ENCODE measurements around the gene COL18A1. TPM values are rescaled to one million over a fixed set of nuclear protein-coding genes. Genes with fewer than 3 reads are reported as not detected.
"Not testable (repeated sequence)": the region's sequence is repeated elsewhere in the genome, so short reads cannot be mapped to it uniquely, and the experiment has no call there.

Gene COL18A1
- polyA plus RNA-seq, 2 of the 4 experiments (the other 2 are of a cell fraction): 17.3 to 88.4 TPM

DNA sequence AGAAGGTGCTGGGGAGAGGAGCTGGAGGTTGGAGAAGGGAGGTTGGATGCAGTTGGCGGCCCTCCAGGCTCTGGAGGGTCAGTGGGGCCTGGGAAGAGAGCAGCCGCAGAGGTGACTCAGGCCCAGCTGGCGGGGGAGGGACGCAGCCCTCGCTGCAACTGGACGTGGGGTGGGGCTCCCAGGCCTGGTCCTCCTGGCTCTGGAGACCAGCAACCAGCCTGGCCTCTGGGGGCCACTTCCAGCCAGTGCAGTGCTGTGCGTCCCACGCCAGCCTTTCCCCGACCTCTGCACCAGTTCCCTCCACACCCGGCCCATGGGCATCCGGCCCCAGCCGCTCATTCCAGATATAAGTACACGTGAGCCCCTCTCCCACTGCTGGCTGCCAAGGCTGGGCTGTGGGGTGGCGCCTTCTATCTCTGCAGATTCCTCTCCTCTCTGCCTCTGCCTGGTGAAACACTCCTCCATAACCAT is 38.0 kb upstream of the COL18A1 start (continued):
- no peak for TF ChIP-seq HOXA7 (CRISPR knock-in tag; IDR thresholded peaks at IDR 0.05)
- peak; percentile 41 for TF ChIP-seq JUNB (IDR thresholded peaks at IDR 0.05)
- TF ChIP-seq GATA3 (IDR thresholded peaks at IDR 0.05; ENCODE audit: borderline replicate concordance): peak; percentile 48; the same call in 1 of the 2 replicates

DNA sequence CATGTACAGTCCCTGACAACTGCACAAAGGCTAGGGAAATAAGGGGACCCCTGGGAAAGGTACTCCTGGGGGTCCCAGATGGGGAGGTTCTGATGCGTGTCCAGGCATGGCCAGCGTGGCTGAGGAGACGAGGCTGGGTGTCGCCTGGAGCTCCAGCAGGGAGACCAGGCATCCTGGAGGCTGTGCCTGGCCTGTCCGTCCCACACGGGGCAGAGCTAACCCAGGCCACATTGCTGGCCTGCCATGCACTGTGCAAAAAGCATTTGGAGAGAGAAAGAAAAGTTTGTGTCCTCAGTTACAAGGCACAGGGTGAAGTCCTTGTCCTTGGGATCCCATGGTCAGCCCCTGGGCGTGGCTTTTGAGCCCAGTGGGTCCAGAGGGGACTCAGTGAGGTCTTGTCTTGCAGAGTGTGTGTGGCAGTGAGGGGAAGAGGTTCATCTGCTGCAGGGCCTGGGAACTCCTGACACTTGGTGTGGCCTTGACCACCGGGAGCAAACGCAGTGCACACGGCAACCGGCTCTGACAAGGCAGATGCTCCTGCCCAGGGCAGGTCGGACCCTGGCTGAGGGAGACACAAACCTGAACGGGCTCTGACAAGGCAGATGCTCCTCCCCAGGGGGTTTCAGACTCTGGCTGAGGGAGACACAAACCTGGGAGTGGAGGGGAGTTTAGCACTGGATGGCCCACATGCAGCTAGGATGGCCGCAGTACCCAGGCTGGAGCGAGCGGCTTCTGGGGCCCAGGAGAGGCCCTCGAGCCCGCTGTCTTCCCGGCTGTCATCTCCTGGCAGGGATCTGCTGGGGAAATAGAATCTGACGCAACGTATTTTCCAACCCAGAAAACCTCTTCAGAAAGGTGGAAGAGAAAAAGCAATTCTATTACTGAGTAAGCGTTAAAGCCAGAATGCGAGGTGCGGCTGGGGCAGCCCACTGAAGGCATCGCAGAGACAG is 37.3 kb upstream of the COL18A1 start:
- Histone ChIP-seq H3K4me3 (no peak overlapping the region), H3K4me1 (peaks cover 51% of the 10 kb centered on the region), H3K27ac (peak overlapping the region; percentile 98 to 99), H3K4me2 (peak overlapping the region; percentile 75), H3K9me3 (peaks cover 2% of the 10 kb centered on the region; the same call in 1 of the 3 replicates)
- 83% methylated on average over 15 of the region's 25 CpGs for WGBS (ENCODE audit: missing lambda C conversion rate)
- ATAC-seq (peak in 1 of 2 experiments; percentile 23; a peak in 3 of 6 replicates), FAIRE-seq (no peak), DNase-seq (ENCODE audit: low read depth in 1 of 2, low spot score in 1 of 2) (no peak)
- ChIA-PET CTCF (interaction anchor here (1.1 to 3.2 kb wide), 4 partner anchors 39 to 75 kb away, joined by 3 to 8 read pairs (median 4); no protein-coding TSS in a partner anchor), POLR2A (interaction anchor here (0.6 to 1.3 kb wide), 4 partner anchors 38 to 75 kb away, joined by 3 to 8 read pairs (median 3); no protein-coding TSS in a partner anchor)
- TF ChIP-seq, protein P1, sequence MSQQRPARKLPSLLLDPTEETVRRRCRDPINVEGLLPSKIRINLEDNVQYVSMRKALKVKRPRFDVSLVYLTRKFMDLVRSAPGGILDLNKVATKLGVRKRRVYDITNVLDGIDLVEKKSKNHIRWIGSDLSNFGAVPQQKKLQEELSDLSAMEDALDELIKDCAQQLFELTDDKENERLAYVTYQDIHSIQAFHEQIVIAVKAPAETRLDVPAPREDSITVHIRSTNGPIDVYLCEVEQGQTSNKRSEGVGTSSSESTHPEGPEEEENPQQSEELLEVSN (IDR thresholded peaks at IDR 0.05; ENCODE audit: borderline replicate concordance, low read depth): peak; percentile 5; the same call in 1 of the 2 replicates
- no peak for TF ChIP-seq NFE2L2 (conservative IDR thresholded peaks at IDR 0.05; ENCODE audit: low read length)

DNA sequence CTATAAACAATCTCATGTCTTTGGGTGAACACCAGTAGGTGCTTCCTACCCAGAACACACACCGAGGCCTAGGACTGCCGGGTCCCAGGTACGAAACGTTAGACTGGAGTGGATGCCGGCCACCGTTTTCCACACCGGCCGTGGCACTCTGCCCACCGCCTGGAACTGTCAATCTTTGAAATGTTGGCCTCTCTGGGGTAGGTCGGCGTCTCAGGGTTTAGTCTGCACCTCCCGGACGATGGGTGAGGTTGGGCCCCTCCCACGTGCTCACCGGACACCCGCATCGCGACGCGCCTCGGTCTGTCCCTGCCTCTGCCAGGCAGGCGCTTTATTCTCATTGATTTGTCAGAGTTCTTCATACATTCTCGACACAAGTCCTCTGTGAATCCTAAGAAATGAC is 35.9 kb upstream of the COL18A1 start:
- CTCF ChIA-PET; H3K4me3 ChIP-seq; H3K4me2 ChIP-seq; FAIRE-seq; ATAC-seq; POLR2A ChIA-PET; DNase-seq (ENCODE audit: low read depth in 1 of 2, low spot score in 1 of 2): not testable (repeated sequence)
- Histone ChIP-seq H3K27ac (peak overlapping the region; percentile 98 to 99), H3K4me1 (peaks cover 41% of the 10 kb centered on the region), H3K9me3 (peaks cover 11% of the 10 kb centered on the region)
- 93% methylated on average over 23 of the region's 23 CpGs for WGBS (ENCODE audit: missing lambda C conversion rate)

DNA sequence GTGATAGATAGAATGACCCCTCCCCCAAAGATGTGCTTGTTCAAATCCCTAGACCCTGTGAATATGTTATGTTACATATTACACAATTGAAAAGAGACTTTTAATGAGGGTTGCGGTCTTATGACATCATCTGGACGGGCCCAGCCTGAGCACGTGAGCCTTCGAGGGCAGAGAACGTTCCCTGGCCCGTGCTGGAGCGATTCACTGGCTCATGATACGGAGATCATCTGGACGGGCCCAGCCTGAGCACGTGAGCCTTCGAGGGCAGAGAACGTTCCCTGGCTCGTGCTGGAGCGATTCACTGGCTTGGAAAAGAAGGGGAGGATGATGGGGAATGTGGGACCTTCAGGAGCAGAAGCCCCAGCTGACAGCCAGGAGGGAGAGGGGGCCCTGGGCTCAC is 34.4 kb upstream of the COL18A1 start:
- TF ChIP-seq, protein P2, sequence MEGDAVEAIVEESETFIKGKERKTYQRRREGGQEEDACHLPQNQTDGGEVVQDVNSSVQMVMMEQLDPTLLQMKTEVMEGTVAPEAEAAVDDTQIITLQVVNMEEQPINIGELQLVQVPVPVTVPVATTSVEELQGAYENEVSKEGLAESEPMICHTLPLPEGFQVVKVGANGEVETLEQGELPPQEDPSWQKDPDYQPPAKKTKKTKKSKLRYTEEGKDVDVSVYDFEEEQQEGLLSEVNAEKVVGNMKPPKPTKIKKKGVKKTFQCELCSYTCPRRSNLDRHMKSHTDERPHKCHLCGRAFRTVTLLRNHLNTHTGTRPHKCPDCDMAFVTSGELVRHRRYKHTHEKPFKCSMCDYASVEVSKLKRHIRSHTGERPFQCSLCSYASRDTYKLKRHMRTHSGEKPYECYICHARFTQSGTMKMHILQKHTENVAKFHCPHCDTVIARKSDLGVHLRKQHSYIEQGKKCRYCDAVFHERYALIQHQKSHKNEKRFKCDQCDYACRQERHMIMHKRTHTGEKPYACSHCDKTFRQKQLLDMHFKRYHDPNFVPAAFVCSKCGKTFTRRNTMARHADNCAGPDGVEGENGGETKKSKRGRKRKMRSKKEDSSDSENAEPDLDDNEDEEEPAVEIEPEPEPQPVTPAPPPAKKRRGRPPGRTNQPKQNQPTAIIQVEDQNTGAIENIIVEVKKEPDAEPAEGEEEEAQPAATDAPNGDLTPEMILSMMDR (IDR thresholded peaks at IDR 0.05): no peak
- TF ChIP-seq, protein P3, sequence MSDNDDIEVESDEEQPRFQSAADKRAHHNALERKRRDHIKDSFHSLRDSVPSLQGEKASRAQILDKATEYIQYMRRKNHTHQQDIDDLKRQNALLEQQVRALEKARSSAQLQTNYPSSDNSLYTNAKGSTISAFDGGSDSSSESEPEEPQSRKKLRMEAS (IDR thresholded peaks at IDR 0.05): no peak
- no peak for TF ChIP-seq EHF (CRISPR knock-in tag; IDR thresholded peaks at IDR 0.05)
- no peak for TF ChIP-seq CEBPB (IDR thresholded peaks at IDR 0.05)
- TF ChIP-seq MYC (IDR thresholded peaks at IDR 0.05; ENCODE audit: borderline replicate concordance, low read length): no peak
- no peak for TF ChIP-seq RARB (CRISPR knock-in tag; IDR thresholded peaks at IDR 0.05)
- TF ChIP-seq RFX5 (IDR thresholded peaks at IDR 0.05): no peak
- TF ChIP-seq CBX2 (IDR thresholded peaks at IDR 0.05; ENCODE audit: borderline replicate concordance, low read depth): no peak
- TF ChIP-seq, protein P4, sequence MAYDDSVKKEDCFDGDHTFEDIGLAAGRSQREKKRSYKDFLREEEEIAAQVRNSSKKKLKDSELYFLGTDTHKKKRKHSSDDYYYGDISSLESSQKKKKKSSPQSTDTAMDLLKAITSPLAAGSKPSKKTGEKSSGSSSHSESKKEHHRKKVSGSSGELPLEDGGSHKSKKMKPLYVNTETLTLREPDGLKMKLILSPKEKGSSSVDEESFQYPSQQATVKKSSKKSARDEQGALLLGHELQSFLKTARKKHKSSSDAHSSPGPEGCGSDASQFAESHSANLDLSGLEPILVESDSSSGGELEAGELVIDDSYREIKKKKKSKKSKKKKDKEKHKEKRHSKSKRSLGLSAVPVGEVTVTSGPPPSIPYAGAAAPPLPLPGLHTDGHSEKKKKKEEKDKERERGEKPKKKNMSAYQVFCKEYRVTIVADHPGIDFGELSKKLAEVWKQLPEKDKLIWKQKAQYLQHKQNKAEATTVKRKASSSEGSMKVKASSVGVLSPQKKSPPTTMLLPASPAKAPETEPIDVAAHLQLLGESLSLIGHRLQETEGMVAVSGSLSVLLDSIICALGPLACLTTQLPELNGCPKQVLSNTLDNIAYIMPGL (CRISPR knock-in tag; IDR thresholded peaks at IDR 0.05; ENCODE audit: borderline replicate concordance): no peak
- TF ChIP-seq HEYL (CRISPR knock-in tag; IDR thresholded peaks at IDR 0.05): no peak
- no peak for TF ChIP-seq RCOR1 (IDR thresholded peaks at IDR 0.05; ENCODE audit: low read depth, low read length)
- no peak for TF ChIP-seq ZC3H11A (IDR thresholded peaks at IDR 0.05)
- no peak for TF ChIP-seq MAFK (IDR thresholded peaks at IDR 0.05; ENCODE audit: partially characterized antibody)
- no peak for TF ChIP-seq TFCP2L1 (CRISPR knock-in tag; IDR thresholded peaks at IDR 0.05)
- no peak for TF ChIP-seq FOSL2 (IDR thresholded peaks at IDR 0.05)
- TF ChIP-seq FOSL2 (CRISPR knock-in tag; IDR thresholded peaks at IDR 0.05): no peak
- TF ChIP-seq POLR2AphosphoS2 (conservative IDR thresholded peaks at IDR 0.05; ENCODE audit: low read length): no peak
- TF ChIP-seq, protein P5, sequence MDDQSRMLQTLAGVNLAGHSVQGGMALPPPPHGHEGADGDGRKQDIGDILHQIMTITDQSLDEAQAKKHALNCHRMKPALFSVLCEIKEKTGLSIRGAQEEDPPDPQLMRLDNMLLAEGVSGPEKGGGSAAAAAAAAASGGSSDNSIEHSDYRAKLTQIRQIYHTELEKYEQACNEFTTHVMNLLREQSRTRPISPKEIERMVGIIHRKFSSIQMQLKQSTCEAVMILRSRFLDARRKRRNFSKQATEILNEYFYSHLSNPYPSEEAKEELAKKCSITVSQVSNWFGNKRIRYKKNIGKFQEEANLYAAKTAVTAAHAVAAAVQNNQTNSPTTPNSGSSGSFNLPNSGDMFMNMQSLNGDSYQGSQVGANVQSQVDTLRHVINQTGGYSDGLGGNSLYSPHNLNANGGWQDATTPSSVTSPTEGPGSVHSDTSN (IDR thresholded peaks at IDR 0.05): no peak
- TF ChIP-seq NPAS2 (CRISPR knock-in tag; IDR thresholded peaks at IDR 0.05; ENCODE audit: borderline replicate concordance): no peak
- no peak for TF ChIP-seq ZFP36 (IDR thresholded peaks at IDR 0.05; ENCODE audit: borderline replicate concordance, partially characterized antibody)
- TF ChIP-seq JUNB (IDR thresholded peaks at IDR 0.05): no peak
- Histone ChIP-seq H3K27ac (peak overlapping the region in 1 of 2 experiments; percentile 45; a peak in 2 of 6 replicates), H3K9me3 (peaks cover 11% of the 10 kb centered on the region), H3K4me1 (peaks cover 26% of the 10 kb centered on the region), H3K4me2 (no peak overlapping the region), H3K4me3 (no peak overlapping the region)
- POLR2A ChIA-PET: no interaction called here
- DNase-seq (ENCODE audit: low read depth in 1 of 2, low spot score in 1 of 2) (no peak), ATAC-seq (no peak), FAIRE-seq (no peak)
- CTCF ChIA-PET: no interaction called here
- WGBS (ENCODE audit: missing lambda C conversion rate): 80% methylated on average over 14 of the region's 14 CpGs

Data from A549 (cell line).